Activated CD8-positive, alpha-beta memory T cell treated with anti-CD3 and anti-CD28 coated beads for 4 hours (primary cell): ENCODE measurements around the gene ZNF92.
"Not testable (repeated sequence)": the region's sequence is repeated elsewhere in the genome, so short reads cannot be mapped to it uniquely, and the experiment has no call there.

ENCODE experiments used
- DNase-seq, 2 donors: peaks; one replicate each; pipeline ENCODE4 v3.0.0-alpha.2; 2020; ENCODE audit warnings: low read depth in 2 of 2

Gene ZNF92

DNA sequence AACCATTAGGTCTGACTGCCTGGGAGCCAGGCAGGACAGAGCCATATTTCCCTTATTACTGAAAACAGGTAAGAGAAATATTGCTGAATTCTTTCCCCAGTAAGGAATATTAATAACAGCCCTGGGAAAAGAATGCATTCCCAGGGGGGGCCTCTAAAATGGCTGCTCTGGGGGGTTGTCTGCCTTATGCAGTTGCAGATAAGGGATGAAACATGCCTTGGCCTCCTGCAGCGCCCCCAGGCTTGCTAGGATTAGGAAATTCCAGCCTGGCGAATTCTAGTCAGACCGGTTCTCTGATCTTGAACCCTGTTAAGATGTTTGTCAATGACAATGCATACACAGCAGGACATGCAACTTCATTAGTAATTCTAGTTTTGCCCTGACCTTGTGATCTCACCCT, 49.6 kb downstream of the ZNF92 start:
- DNase-seq, result not testable (repeated sequence)

- DNase-seq, result no peak
Observed at GRCh38 chr7:65429642-65430343, 56.1 kb downstream of the ZNF92 start.

GRCh38 chr7:65430344-65431186, 56.9 kb downstream of the ZNF92 start:
- no peak for DNase-seq

GRCh38 chr7:65434307-65434706, 60.7 kb downstream of the ZNF92 start:
- no peak for DNase-seq

DNA sequence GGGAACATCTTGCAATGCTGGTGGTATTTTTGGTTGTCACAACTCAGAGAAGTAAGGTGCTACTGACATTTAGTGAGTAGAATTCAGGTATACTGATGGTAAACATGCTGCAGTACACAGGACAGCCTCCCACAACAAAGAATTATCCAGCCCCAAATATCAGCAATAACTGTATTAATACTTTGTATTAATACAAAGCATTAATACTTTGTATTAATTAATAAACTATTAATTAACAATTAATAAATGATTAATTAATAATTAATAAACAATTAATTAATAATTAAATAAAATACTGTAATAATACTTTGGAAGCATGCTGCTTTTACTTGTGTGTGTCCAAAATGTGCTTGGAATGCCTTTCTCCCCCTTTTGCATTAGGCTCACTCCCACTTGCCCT, 62.5 kb downstream of the ZNF92 start:
- no peak for DNase-seq

- no peak for DNase-seq
Observed at GRCh38 chr7:65438598-65438997, 64.9 kb downstream of the ZNF92 start.

DNA sequence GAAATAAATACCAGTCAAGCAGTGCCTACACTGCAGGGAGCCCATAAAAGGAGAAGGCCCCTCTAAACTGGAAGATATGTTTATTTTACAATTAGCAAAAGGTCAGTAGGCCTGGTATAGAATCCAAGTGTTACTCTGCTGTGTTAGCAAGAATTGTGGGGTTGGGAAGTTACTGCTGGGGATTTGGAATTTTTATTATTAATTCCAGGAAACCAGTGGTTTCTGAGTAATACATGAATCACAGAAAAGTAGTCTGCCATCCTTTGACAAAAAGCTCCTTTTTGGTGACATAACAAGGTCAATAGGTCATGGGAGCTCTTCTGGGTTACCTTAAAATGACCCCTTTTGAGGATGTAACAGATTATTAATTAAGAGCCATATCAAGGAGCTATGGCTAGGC, 67.4 kb downstream of the ZNF92 start:
- DNase-seq, result no peak

- DNase-seq, result no peak
Observed at GRCh38 chr7:65444205-65444842, 70.7 kb downstream of the ZNF92 start.

GRCh38 chr7:65444899-65445823, 71.5 kb downstream of the ZNF92 start:
- no peak for DNase-seq

- not testable (repeated sequence) for DNase-seq
Observed at GRCh38 chr7:65447041-65447440, 73.4 kb downstream of the ZNF92 start.

DNA sequence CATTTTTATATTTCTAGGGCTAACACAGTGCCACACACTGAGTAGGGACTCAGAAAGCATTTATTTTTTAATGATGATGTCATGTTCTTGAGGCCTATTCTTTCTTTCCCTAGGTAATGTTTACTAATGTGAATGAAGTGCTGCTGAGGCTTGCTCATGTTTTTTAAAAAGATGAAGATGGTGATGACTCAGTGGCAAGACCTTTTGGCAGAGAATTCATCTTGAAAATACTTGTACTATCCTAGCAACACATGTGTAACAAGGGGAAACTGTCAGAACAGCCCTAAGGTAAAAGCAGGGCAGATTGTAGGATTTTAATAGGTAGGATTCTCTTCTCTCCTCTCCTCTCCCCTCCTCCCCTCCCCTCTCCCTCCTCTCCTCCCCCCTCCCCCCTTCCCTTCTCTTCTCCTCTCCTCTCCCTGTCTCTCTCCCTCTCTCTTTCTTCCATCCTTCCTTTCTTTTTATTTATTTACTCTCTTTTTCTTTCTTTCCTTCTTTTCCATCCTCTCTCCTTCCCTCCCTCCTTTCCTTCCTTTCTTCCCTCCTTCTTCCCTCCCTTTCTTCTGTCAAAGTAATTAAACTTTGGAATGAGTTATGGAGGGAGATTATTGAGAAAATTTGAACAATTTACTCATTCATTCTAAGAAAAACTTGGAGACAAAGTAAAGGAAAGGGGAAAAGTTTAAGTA, 75.3 kb downstream of the ZNF92 start:
- DNase-seq, result no peak

GRCh38 chr7:65449505-65449852, 75.8 kb downstream of the ZNF92 start:
- DNase-seq, result no peak
